ENCODE results near the gene ABHD1. TPM values are rescaled to one million over a fixed set of nuclear protein-coding genes. Genes with fewer than 3 reads are reported as not detected.

Gene ABHD1
- total and polyA plus RNA-seq, 3 donors from 2014 or later = 37.3 to 141 (median 76.4) TPM

DNA sequence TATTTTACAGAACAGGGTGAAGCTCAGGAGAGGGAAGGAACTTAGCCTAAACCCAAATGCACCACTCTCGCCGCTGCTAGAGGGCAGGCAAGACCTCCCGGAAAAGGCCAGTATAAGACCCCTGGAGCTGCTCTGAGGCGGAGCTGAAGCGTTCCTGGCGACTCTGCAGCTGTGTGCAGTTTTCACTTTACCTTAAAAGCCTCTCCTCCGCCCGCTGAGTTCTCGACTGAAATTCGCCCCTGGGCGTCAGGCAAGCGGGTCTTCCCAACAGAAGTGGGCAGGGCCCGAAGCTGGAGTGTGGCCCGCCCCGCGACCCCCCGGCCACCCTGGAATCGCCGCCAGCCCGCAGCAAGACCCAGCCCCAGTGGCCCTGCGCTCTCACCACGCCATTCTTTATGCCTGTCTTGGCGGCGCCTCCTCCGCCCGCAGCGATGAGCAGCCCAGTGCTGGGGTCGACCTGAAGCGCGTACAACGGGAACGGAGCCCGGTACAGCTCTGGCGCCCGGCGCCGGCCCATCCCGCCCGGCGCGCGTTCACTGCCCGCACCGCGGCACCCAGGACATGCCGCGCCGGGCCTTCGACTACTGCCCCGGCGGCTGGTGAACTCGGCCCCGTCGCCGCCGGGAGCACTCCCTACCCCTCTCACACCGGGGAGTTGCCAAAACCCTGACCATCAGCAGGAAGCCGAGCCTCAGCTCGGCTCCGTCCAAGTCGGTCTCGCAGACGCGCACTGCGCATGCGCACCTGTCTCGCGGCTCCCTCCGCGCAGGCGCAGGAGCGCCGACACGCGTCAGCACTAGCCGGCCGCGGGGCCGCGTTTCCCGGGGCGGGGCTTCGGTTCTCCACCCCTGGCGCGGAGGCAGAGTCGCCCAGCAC lies 10.5 kb downstream of the ABHD1 start, which contains the start of gene PREB:
Gene PREB, minus strand, starts transcription at position 732 of the 876 bp plus-strand sequence. Its CDS starts 215 bp downstream, at position 517.
- Histone ChIP-seq H3K4me1 (peaks cover 11% of the 10 kb centered on the region), H3K27me3 (no peaks in the 10 kb centered on the region), H3K4me3 (peak within 1 kb of the TSS; percentile 95 to 100), H3K9me3 (no peaks in the 10 kb centered on the region), H3K27ac (peak within 1 kb of the TSS; percentile 85 to 94), H3K36me3 (ENCODE audit: low read depth, missing control alignments) (no peaks in the 10 kb centered on the region)
- DNase-seq = peak; percentile 95
- 0 to 2% methylated on average over 9 to 68 of the region's 86 CpGs for WGBS, 2 donors
- intact Hi-C loops (cut with DNase I; ENCODE audit: low total_unique reads) = no loop called here
- TF ChIP-seq POLR2A (IDR thresholded peaks at IDR 0.05) = peak; percentile 74
- TF ChIP-seq, protein P1, sequence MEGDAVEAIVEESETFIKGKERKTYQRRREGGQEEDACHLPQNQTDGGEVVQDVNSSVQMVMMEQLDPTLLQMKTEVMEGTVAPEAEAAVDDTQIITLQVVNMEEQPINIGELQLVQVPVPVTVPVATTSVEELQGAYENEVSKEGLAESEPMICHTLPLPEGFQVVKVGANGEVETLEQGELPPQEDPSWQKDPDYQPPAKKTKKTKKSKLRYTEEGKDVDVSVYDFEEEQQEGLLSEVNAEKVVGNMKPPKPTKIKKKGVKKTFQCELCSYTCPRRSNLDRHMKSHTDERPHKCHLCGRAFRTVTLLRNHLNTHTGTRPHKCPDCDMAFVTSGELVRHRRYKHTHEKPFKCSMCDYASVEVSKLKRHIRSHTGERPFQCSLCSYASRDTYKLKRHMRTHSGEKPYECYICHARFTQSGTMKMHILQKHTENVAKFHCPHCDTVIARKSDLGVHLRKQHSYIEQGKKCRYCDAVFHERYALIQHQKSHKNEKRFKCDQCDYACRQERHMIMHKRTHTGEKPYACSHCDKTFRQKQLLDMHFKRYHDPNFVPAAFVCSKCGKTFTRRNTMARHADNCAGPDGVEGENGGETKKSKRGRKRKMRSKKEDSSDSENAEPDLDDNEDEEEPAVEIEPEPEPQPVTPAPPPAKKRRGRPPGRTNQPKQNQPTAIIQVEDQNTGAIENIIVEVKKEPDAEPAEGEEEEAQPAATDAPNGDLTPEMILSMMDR (IDR thresholded peaks at IDR 0.05) = peak in 1 of 3 experiments; percentile 7

DNA sequence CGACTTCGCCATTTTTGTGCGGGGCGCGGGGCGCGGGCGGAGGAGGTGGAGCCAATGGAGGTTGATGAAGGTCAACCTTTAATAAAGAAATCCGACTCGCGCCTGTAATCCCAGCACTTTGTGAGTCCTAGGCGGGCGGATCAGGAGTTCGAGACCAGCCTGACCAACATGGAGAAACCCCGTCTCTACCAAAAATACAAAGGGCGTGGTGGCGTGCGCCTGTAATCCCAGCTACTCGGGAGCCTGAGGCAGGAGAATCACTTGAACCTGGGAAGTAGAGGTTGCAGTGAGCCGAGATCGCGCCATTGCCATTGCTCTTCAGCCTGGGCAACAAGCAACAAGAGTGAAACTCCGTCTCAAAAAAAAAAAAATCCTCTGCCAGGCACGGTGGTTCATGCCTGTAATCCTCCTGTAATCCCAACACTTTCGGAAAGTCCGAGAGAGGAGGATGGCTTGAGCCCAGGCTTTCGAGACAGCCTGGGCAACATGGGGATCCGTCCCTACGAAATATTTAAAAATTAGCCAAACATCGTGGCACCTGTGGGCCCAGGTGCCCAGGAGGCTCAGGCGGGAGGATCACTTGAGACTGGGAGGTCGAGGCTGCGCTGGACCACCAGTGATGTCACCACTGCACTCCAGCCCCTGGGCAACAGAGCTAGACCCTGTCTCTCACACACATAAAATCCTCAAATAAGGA lies 11.3 kb downstream of the ABHD1 start:
- WGBS, 2 donors = 45 to 53% methylated on average over 23 to 33 of the region's 33 CpGs
- intact Hi-C loops (cut with DNase I; ENCODE audit: low total_unique reads) = no loop called here

DNA sequence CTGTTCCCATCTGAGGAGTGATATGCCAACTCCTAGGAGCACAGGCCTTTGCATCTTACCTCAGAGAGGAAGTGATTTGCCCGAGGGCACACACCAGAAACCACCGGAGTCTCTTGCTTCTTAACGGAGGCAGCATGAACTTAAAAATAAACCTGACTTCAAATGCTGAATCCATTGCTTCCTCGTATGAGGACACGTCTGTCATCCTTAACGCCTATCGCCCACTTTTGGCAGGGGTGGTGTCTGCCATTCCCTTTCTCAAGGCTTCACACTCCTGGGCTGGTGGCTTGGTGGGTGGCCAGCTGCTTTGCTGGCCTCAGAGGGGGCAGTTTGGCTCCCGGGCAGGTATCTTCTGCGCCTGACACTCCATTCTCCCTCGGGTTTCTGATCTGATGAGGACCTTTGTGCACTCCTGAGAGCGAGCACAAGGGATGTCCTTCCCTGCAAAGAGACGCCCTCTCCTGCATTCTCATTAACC lies 11.9 kb downstream of the ABHD1 start:
- DNase-seq = no peak
- H3K27me3 ChIP-seq = no peaks in the 10 kb centered on the region
- H3K9me3 ChIP-seq = no peaks in the 10 kb centered on the region
- intact Hi-C loops (cut with DNase I; ENCODE audit: low total_unique reads) = no loop called here
- H3K36me3 ChIP-seq (ENCODE audit: low read depth, missing control alignments) = no peaks in the 10 kb centered on the region
- 83 to 84% methylated on average over 7 to 12 of the region's 12 CpGs for WGBS, 2 donors
- H3K4me3 ChIP-seq = no peak overlapping the region
- peaks cover 11% of the 10 kb centered on the region for H3K4me1 ChIP-seq
- TF ChIP-seq, protein P1 (IDR thresholded peaks at IDR 0.05) = no peak
- no peak for TF ChIP-seq POLR2A (IDR thresholded peaks at IDR 0.05)
- H3K27ac ChIP-seq = peak overlapping the region in 1 of 2 donors; percentile 22

More for the DNA sequence above, 11.3 kb downstream of the ABHD1 start:
- H3K36me3 ChIP-seq (ENCODE audit: low read depth, missing control alignments) = no peaks in the 10 kb centered on the region
- H3K27ac ChIP-seq = peak overlapping the region in 1 of 2 donors; percentile 22
- TF ChIP-seq POLR2A (IDR thresholded peaks at IDR 0.05) = no peak
- TF ChIP-seq, protein P1 (IDR thresholded peaks at IDR 0.05) = no peak
- no peak for DNase-seq
- H3K9me3 ChIP-seq = no peaks in the 10 kb centered on the region
- no peaks in the 10 kb centered on the region for H3K27me3 ChIP-seq
- H3K4me3 ChIP-seq = peak overlapping the region; percentile 95 to 100
- peaks cover 11% of the 10 kb centered on the region for H3K4me1 ChIP-seq

DNA sequence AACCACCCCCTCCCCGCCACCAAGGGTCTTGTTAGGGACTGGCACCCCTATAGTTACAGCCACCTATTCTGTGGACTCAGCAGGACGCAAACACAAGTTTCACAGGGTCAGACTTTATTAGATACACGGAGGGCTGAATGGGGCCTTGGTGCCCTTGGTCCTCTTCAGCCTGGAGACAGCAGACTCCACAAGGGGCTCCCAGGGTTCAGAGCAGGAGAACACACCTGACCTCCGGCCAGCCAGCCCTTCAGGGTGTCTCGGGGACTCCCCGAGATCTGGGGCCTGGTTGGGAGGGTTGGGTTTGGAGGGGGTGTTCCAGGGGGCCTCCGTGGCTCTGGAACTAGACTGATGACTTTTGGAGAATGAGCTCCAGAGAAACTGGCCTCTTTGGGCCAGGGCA lies 13.1 kb downstream of the ABHD1 start:
- peaks cover 11% of the 10 kb centered on the region for H3K4me1 ChIP-seq
- no peak overlapping the region for H3K4me3 ChIP-seq
- TF ChIP-seq POLR2A (IDR thresholded peaks at IDR 0.05) = no peak
- TF ChIP-seq, protein P1 (IDR thresholded peaks at IDR 0.05) = no peak
- intact Hi-C loops (cut with DNase I; ENCODE audit: low total_unique reads) = no loop called here
- no peaks in the 10 kb centered on the region for H3K27me3 ChIP-seq
- H3K9me3 ChIP-seq = no peaks in the 10 kb centered on the region
- H3K27ac ChIP-seq = no peak overlapping the region
- no peak for DNase-seq
- WGBS, 2 donors = 90% methylated on average over 3 to 7 of the region's 7 CpGs
- no peaks in the 10 kb centered on the region for H3K36me3 ChIP-seq (ENCODE audit: low read depth, missing control alignments)
